GM12878 (cell line): ENCODE results near the gene MUC5AC. TPM values are rescaled to one million over a fixed set of nuclear protein-coding genes. Genes with fewer than 3 reads are reported as not detected.

Experiments
- ATAC-seq: fragments of 200-7000 bp; cut with Tn5 transposase; 3 replicates; pipeline ENCODE4 v1.9.1; 2020; ENCODE audit warnings: mild to moderate bottlenecking, moderate library complexity
- BruUV-seq: library from RNA; stranded (reverse); fragments of 400-500 nt; replicated peaks from 2 replicates; lab custom pipeline; 2021; lab: Mats Ljungman, UMichigan
- CTCF ChIA-PET: fragments of 300-600 bp; sonication (Branson Sonifier 250); formaldehyde crosslinking; extraction: SDS; loops from one replicate; lab custom pipeline; 2021; ENCODE audit warnings: inconsistent platforms; lab: Yijun Ruan, JAX
- POLR2A ChIA-PET: fragments of 350-600 bp; formaldehyde crosslinking; extraction: SDS; loops from one replicate; lab custom pipeline; 2021; ENCODE audit warnings: inconsistent platforms; lab: Charles Lee
- RAD21 ChIA-PET: fragments of 300-600 bp; sonication (Branson Sonifier 250); formaldehyde crosslinking; loops from one replicate; lab custom pipeline; 2023; ENCODE audit warnings: antibody characterized with exemption; ENCODE audit not compliant: unreplicated experiment; lab: Charles Lee
- SMC1A ChIA-PET: fragments of 300-600 bp; sonication (Branson Sonifier 250); formaldehyde crosslinking; loops from one replicate; lab custom pipeline; 2023; ENCODE audit not compliant: unreplicated experiment, uncharacterized antibody; lab: Charles Lee
- DNase-seq: peaks from one replicate; pipeline ENCODE4 v3.0.0-alpha.2; 2011; ENCODE audit warnings: low read depth, low spot score
- FAIRE-seq: peaks from 3 replicates; lab custom pipeline; 2011; peaks lifted over from hg19 to GRCh38; lab: Jason Lieb, UNC
- H2AFZ ChIP-seq: 2 replicates; pipeline ENCODE4 v1.6.0; 2011; ENCODE audit warnings: low read depth, low read length, control low read depth; ENCODE audit not compliant: control insufficient read depth
- H3K27ac ChIP-seq: 2 replicates; pipeline ENCODE4 v1.5.1; 2011; ENCODE audit warnings: control low read depth; ENCODE audit not compliant: control insufficient read depth, insufficient read depth
- H3K27me3 ChIP-seq, 2 experiments: replicated peaks in 1 of 2; 2 replicates each; pipeline versions ENCODE4 v1.6.0 to v1.6.1; 2011; ENCODE audit warnings: low read length in 1 of 2; ENCODE audit not compliant: control insufficient read depth in 2 of 2, insufficient read depth in 2 of 2
- H3K36me3 ChIP-seq, 2 experiments: 2 replicates each; pipeline ENCODE4 v1.5.1; 2011; ENCODE audit warnings: low read length in 1 of 2; ENCODE audit not compliant: control insufficient read depth in 2 of 2, insufficient read depth in 2 of 2
- H3K4me1 ChIP-seq: 2 replicates; pipeline ENCODE4 v1.6.1; 2011; ENCODE audit warnings: mild to moderate bottlenecking, low read length, moderate library complexity, mixed read lengths; ENCODE audit not compliant: control insufficient read depth, insufficient read depth
- H3K4me2 ChIP-seq: 2 replicates; pipeline ENCODE4 v1.6.0; 2011; ENCODE audit warnings: control low read depth; ENCODE audit not compliant: control insufficient read depth, insufficient read depth
- H3K4me3 ChIP-seq: fragments of 200-600 bp; sonication (generic); 2 replicates; pipeline ENCODE4 v1.5.1; 2016
- H3K79me2 ChIP-seq: 2 replicates; pipeline ENCODE4 v1.6.0; 2011; ENCODE audit warnings: low read length; ENCODE audit not compliant: control insufficient read depth, insufficient read depth
- H3K9ac ChIP-seq: 2 replicates; pipeline ENCODE4 v1.8.0; 2011; ENCODE audit warnings: low read length, control low read depth, mixed read lengths; ENCODE audit not compliant: control insufficient read depth, insufficient read depth
- H3K9me3 ChIP-seq: replicated peaks from 3 replicates; pipeline ENCODE4 v1.5.1; 2011; ENCODE audit warnings: mild to moderate bottlenecking, low read length; ENCODE audit not compliant: control insufficient read depth, insufficient read depth
- H4K20me1 ChIP-seq: 2 replicates; pipeline ENCODE4 v1.6.0; 2011; ENCODE audit not compliant: control insufficient read depth, insufficient read depth
- ASH2L ChIP-seq: fragments of 300-600, 200-600 bp; sonication (generic); IDR thresholded peaks from 2 replicates; pipeline ENCODE4 v1.6.1; 2017; ENCODE audit warnings: low read depth, mild to moderate bottlenecking, borderline replicate concordance
- BRCA1 ChIP-seq: IDR thresholded peaks from 2 replicates; pipeline ENCODE4 v1.6.1; 2011; ENCODE audit warnings: low read depth, low read length, improper control_type of control experiment
- CREB1 ChIP-seq: IDR thresholded peaks from 2 replicates; pipeline ENCODE4 v1.6.1; 2012; ENCODE audit warnings: low read depth, mild to moderate bottlenecking, inconsistent platforms
- EED ChIP-seq: sonication (generic); IDR thresholded peaks from 2 replicates; pipeline ENCODE4 v1.6.1; 2016; ENCODE audit warnings: antibody characterized with exemption, low read depth
- EGR1 ChIP-seq, 2 experiments: IDR thresholded peaks; 1 replicate in 1 of 2; 2 replicates in 1 of 2; pipeline ENCODE4 v1.6.1; 2011 to 2012; ENCODE audit warnings: low read depth in 2 of 2, low read length in 2 of 2, borderline replicate concordance in 1 of 2, mild to moderate bottlenecking in 1 of 2, moderate library complexity in 1 of 2
- HCFC1 ChIP-seq: fragments of 150-350 bp; IDR thresholded peaks from 2 replicates; pipeline ENCODE4 v1.6.1; 2014; ENCODE audit warnings: low read length
- MEF2A ChIP-seq: IDR thresholded peaks from 2 replicates; pipeline ENCODE4 v1.6.1; 2011; ENCODE audit warnings: low read depth, mild to moderate bottlenecking, low read length, moderate library complexity; ENCODE audit not compliant: insufficient read depth
- PKNOX1 ChIP-seq: fragments of 450-650 bp; IDR thresholded peaks from 2 replicates; pipeline ENCODE4 v1.6.1; 2016; ENCODE audit warnings: mild to moderate bottlenecking
- POU2F2 ChIP-seq: IDR thresholded peaks from 3 replicates; pipeline ENCODE4 v1.6.1; 2011; ENCODE audit warnings: low read depth, mild to moderate bottlenecking, low read length, borderline replicate concordance
- RAD21 ChIP-seq: IDR thresholded peaks from 2 replicates; pipeline ENCODE4 v1.6.1; 2011; ENCODE audit warnings: mild to moderate bottlenecking, low read depth, low read length, moderate library complexity; ENCODE audit not compliant: insufficient read depth
- REST ChIP-seq: IDR thresholded peaks from 2 replicates; pipeline ENCODE4 v1.6.1; 2012; ENCODE audit warnings: mild to moderate bottlenecking, low read depth, low read length
- TAF1 ChIP-seq: IDR thresholded peaks from 2 replicates; pipeline ENCODE4 v1.6.1; 2011; ENCODE audit warnings: mild to moderate bottlenecking, low read depth, low read length, borderline replicate concordance
- WRNIP1 ChIP-seq: IDR thresholded peaks from 2 replicates; pipeline ENCODE4 v1.6.1; 2011; ENCODE audit warnings: low read depth, low read length, improper control_type of control experiment, borderline replicate concordance
- WGBS: methylation state at CpG from one replicate; pipeline ENCODE4 v1.1.6; 2016; ENCODE audit warnings: low lambda C conversion rate; ENCODE audit not compliant: insufficient replicate concordance, insufficient coverage; ENCODE audit errors: missing lambda C conversion rate; 5-methylcytosine and 5-hydroxymethylcytosine counted together
- in situ Hi-C: fragments of 300-500 bp; cut with MboI; formaldehyde crosslinking; loops from 9 replicates; pipeline ENCODE4 v1.14.3; 2018; ENCODE audit warnings: mixed read lengths
- intact Hi-C: fragments of 100-400 bp; cut with micrococcal nuclease; formaldehyde crosslinking; loops from one replicate; pipeline ENCODE4 v1.14.2; 2022; ENCODE audit not compliant: unreplicated experiment
- polyA plus RNA-seq, 11 experiments: library from polyadenylated mRNA; depleted of rRNA in 4 of 11; unstranded in 6 of 11; stranded (reverse) in 5 of 11; fragments of >200 nt; fragmentation: Nextera tagmentation in 4 of 11; fragmentation: Illumina TruSeq in 1 of 11; extraction: Ambion mirVana in 4 of 11; extraction: Trizol in 1 of 11; gene quantifications; 1 replicate in 1 of 11; 2 replicates in 10 of 11; pipeline versions ENCODE4 v1.2.1 to v1.2.3, GENCODE V29; 2011 to 2016; ENCODE audit warnings: inconsistent platforms in 2 of 11, missing spikeins in 2 of 11, low read depth in 1 of 11
- total RNA-seq, 4 experiments: library from RNA; depleted of rRNA in 3 of 4; stranded (reverse); fragments of >200 nt in 3 of 4; fragmentation: Illumina TruSeq in 1 of 4; extraction: Trizol in 1 of 4; gene quantifications; 2 replicates each; pipeline versions ENCODE4 v1.2.1 to v1.2.3, GENCODE V29; 2013 to 2021

The MUC5AC gene
- total and polyA plus RNA-seq, 10 of the 15 experiments (the other 5 are each of a cell fraction or from before 2014, with no cell fraction given), result under 0.01 to 0.01 TPM; not detected in 8

GRCh38 chr11:1160231-1161101, 2.7 kb downstream of the MUC5AC start:
- in situ Hi-C loops, result loop anchor here (5.0 kb wide), 1 partner anchor 52 kb away; no protein-coding TSS in a partner anchor

More at GRCh38 chr11:1160231-1161101, 2.7 kb downstream of the MUC5AC start:
- Histone ChIP-seq H3K79me2 (no peaks in the 10 kb centered on the region), H3K4me1 (no peaks in the 10 kb centered on the region)
- TF ChIP-seq EED, result no peak
- no peak for TF ChIP-seq POU2F2
- no peak for TF ChIP-seq HCFC1
- TF ChIP-seq EGR1 (IDR thresholded peaks at IDR 0.05; ENCODE audit: borderline replicate concordance in 1 of 2, low read depth in 2 of 2, low read length in 2 of 2), result no peak
- TF ChIP-seq BRCA1, result no peak
- TF ChIP-seq ASH2L, result no peak
- no peak for TF ChIP-seq PKNOX1
- TF ChIP-seq TAF1, result no peak
- TF ChIP-seq MEF2A, result no peak
- TF ChIP-seq RAD21, result no peak
- TF ChIP-seq REST, result no peak
- TF ChIP-seq WRNIP1, result no peak
- TF ChIP-seq CREB1, result no peak
- TF ChIP-seq, all 136 proteins: peak for 0
- intact Hi-C loops, result no loop called here
- H3K9ac ChIP-seq, result no peak overlapping the region
- no peak overlapping the region for H3K4me3 ChIP-seq
- no peaks in the 10 kb centered on the region; the same call in 2 of the 3 replicates for H3K9me3 ChIP-seq
- ChIA-PET SMC1A (no interaction called here), CTCF (no interaction called here), POLR2A (no interaction called here), RAD21 (no interaction called here)
- ATAC-seq (no peak), DNase-seq (no peak), FAIRE-seq (no peak)
- no TSS peak for BruUV-seq
- no peak overlapping the region for H2AFZ ChIP-seq
- H4K20me1 ChIP-seq, result no peaks in the 10 kb centered on the region
- no peak overlapping the region for H3K27ac ChIP-seq
- no peaks in the 10 kb centered on the region for H3K36me3 ChIP-seq
- no peaks in the 10 kb centered on the region for H3K27me3 ChIP-seq
- WGBS, result 54% methylated on average over 27 of the region's 32 CpGs
- no peak overlapping the region for H3K4me2 ChIP-seq
